IPS DF 6.9 (cell line): ENCODE data around the gene ABLIM1.

Source experiments
- DNase-seq: peaks from one replicate; pipeline ENCODE4 v3.0.0-alpha.2; 2013; ENCODE audit warnings: low read depth, low spot score
- H3K27ac ChIP-seq: one replicate; pipeline ENCODE4 v1.5.1; 2013; ENCODE audit warnings: low read length, control low read depth
- H3K27me3 ChIP-seq: 2 replicates; pipeline ENCODE4 v1.6.1; 2013; ENCODE audit warnings: mild to moderate bottlenecking, low read length; ENCODE audit not compliant: control insufficient read depth, insufficient read depth
- H3K36me3 ChIP-seq: 2 replicates; pipeline ENCODE4 v1.6.1; 2013; ENCODE audit warnings: low read length; ENCODE audit not compliant: control insufficient read depth, insufficient read depth
- H3K4me1 ChIP-seq: 2 replicates; pipeline ENCODE4 v1.6.1; 2013; ENCODE audit warnings: low read length; ENCODE audit not compliant: control insufficient read depth, insufficient read depth
- H3K4me3 ChIP-seq: 2 replicates; pipeline ENCODE4 v1.5.1; 2013; ENCODE audit warnings: mild to moderate bottlenecking, low read length
- H3K9me3 ChIP-seq: 2 replicates; pipeline ENCODE4 v1.6.1; 2013; ENCODE audit warnings: low read length, inconsistent platforms; ENCODE audit not compliant: control insufficient read depth, insufficient read depth
- WGBS: extraction: QIAGEN DNeasy Blood & Tissue Kit; methylation state at CpG from one replicate; pipeline ENCODE4 v1.1.7; 2013; ENCODE audit warnings: mixed read lengths, missing lambda C conversion rate; ENCODE audit not compliant: insufficient read length, insufficient coverage; 5-methylcytosine and 5-hydroxymethylcytosine counted together

Gene ABLIM1

DNA sequence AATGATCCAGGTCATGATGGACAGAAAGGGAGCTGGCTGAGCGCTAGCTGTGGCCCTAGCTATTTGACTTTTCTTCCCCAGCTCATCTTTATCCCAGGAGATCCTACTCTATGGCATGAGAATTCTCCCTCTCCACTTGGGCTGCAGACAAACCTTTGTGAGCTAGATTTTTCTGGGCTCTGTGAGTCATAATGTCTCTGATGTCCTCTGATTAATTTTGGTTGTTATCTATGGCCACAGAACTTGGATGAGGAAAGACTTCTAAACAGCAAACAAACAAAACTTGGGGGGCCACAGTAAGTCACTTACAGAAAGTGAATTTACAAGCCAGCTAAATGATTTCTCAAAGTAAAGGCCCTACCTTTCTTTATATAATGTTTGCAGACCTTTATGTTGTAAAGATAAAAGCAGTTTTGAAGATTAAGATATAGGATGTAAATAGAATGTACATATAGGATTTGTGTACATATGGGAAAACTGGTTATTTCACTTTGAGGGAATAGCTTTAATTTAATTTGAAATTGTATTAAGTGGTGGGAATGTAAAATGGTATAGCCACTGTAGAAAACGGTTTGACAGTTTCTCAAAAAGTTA, 10.4 kb downstream of the ABLIM1 start:
- DNase-seq, result no peak
- 100% methylated on average over 1 of the region's 2 CpGs for WGBS
- H3K27me3 ChIP-seq, result no peaks in the 10 kb centered on the region
- H3K4me1 ChIP-seq, result no peaks in the 10 kb centered on the region
- no peak overlapping the region for H3K4me3 ChIP-seq
- H3K27ac ChIP-seq, result no peak overlapping the region
- no peaks in the 10 kb centered on the region for H3K36me3 ChIP-seq
- H3K9me3 ChIP-seq, result no peaks in the 10 kb centered on the region

DNA sequence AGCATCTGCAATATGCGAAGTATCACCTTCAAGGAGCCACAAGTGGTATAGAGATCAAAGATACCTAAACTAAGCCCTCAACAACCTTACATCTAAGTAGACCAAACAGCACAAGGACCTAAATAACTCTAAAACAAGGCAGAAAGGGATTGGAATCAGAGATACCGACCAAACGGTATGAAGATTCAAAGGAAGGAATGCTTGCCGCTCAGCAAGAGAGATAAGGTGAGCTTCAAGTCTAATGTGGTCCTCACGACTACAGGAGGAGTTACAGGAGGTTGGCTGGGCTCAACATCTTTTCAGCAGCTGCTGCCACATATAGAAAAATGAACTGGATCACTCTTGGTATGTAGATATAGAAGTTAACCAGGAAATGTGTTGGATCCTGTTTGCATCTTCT, 11.6 kb downstream of the ABLIM1 start:
- DNase-seq, result no peak
- no peaks in the 10 kb centered on the region for H3K4me1 ChIP-seq
- no peaks in the 10 kb centered on the region for H3K36me3 ChIP-seq
- no peak overlapping the region for H3K27ac ChIP-seq
- no peaks in the 10 kb centered on the region for H3K9me3 ChIP-seq
- no CpG with 5 or more reads among the region's 5 CpGs for WGBS
- H3K27me3 ChIP-seq, result no peaks in the 10 kb centered on the region
- H3K4me3 ChIP-seq, result no peak overlapping the region

DNA sequence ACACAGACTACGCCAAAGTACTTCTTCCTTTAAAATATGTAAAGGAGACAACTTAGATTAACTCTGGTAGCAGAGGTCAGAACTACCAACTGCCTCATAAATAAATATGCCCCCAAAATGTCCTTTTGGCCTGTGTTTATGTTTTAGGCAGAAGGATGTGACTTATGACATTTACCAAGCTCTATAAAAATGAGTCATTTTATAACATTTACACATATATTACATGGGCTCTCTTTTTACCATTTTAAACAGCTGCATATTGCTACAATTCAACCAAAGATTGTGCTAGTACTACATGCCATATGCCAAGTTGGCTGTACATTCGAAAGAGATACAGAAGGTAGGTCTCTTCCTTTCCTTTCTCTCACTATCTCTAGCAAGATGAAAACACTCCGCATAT, 12.4 kb downstream of the ABLIM1 start:
- Histone ChIP-seq H3K4me1 (no peaks in the 10 kb centered on the region), H3K36me3 (no peaks in the 10 kb centered on the region), H3K27ac (no peak overlapping the region), H3K4me3 (no peak overlapping the region), H3K9me3 (no peaks in the 10 kb centered on the region), H3K27me3 (no peaks in the 10 kb centered on the region)
- no peak for DNase-seq
- WGBS, result no CpG with 5 or more reads among the region's 3 CpGs

DNA sequence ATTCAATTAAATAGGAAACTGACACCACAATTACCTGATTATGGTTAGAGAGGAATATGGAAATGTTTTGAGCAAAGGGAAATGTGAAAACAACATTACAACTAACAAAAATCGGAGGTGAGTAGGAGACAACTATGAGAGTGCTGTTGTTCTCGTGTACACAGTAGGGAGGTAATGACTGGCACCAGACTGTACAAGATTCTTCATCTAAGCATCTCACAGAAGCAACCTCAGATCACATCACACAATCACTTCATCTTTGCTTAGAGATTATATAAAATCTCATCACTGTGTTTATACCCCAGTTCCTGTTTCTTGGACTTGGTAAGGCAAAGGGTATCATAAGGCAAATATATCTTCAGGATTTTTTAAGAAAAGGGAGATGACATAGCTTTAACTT, 14.9 kb downstream of the ABLIM1 start:
- Histone ChIP-seq H3K9me3 (no peaks in the 10 kb centered on the region), H3K4me1 (no peaks in the 10 kb centered on the region), H3K27ac (no peak overlapping the region), H3K36me3 (no peaks in the 10 kb centered on the region), H3K4me3 (no peak overlapping the region), H3K27me3 (no peaks in the 10 kb centered on the region)
- no CpG with 5 or more reads among the region's 2 CpGs for WGBS
- DNase-seq, result no peak

DNA sequence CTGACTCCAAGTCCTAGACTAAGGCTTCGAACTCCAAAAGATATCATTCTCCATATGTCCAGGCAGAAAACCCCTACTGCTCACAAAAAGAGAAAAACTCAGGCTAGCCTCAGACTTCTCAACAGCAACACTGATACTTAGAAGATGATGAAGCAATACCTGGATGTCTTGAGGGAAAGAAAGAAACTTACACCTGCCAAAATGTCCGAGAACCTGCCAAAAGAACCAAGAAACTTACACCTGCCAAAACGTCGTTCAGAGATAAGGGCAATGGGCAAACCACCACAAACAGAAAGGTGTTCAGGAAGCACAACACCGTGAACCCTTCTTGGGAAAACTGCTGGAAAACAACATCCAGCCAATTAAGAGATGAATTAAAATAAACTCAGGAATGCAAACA, 15.3 kb downstream of the ABLIM1 start:
- no peak for DNase-seq

DNA sequence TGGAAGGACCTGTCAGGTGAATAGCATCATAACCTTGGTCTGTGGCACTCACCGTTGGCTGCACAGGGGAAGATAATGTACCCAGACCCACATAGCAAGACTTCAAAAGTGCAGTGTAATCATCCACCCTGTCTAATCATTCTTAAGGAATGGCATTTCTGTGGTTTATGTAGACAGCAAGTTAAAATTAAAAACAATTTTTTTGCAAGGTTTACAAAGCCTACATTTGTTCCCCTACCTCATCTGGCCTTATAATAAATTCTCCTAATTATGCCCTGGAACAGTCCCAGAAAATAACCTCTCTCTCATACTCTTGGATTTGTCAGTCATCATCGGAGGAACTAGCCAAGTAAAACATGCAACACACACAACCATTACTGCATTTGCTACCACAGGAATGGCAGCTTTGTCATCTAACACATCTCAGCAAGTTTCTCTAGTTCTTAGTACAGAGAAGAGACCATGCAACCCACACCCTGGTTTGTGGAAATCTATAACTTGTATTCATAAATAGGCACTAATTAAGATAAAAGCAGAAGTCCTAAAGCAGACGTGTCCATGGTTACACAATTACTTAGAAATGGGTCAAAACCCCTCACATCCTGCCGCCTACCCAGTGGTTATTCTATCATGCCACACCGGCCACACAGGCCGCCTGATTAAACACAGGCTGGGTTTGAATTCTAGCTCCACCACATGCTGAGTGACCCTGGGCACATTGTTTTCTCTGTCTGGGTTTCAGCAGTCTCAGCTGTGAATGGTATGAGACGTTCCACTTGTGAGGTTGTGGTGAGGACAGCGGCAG, 19.1 kb downstream of the ABLIM1 start:
- DNase-seq, result no peak
- Histone ChIP-seq H3K27me3 (no peaks in the 10 kb centered on the region), H3K4me1 (no peaks in the 10 kb centered on the region), H3K9me3 (no peaks in the 10 kb centered on the region; the same call in 1 of the 2 replicates), H3K27ac (no peak overlapping the region), H3K4me3 (no peak overlapping the region), H3K36me3 (no peaks in the 10 kb centered on the region)
- no CpG with 5 or more reads among the region's 8 CpGs for WGBS

More for the DNA sequence above, 15.3 kb downstream of the ABLIM1 start:
- WGBS, result no CpG with 5 or more reads among the region's 5 CpGs
- Histone ChIP-seq H3K27me3 (no peaks in the 10 kb centered on the region), H3K4me3 (no peak overlapping the region), H3K4me1 (no peaks in the 10 kb centered on the region), H3K27ac (no peak overlapping the region), H3K36me3 (no peaks in the 10 kb centered on the region), H3K9me3 (no peaks in the 10 kb centered on the region)

DNA sequence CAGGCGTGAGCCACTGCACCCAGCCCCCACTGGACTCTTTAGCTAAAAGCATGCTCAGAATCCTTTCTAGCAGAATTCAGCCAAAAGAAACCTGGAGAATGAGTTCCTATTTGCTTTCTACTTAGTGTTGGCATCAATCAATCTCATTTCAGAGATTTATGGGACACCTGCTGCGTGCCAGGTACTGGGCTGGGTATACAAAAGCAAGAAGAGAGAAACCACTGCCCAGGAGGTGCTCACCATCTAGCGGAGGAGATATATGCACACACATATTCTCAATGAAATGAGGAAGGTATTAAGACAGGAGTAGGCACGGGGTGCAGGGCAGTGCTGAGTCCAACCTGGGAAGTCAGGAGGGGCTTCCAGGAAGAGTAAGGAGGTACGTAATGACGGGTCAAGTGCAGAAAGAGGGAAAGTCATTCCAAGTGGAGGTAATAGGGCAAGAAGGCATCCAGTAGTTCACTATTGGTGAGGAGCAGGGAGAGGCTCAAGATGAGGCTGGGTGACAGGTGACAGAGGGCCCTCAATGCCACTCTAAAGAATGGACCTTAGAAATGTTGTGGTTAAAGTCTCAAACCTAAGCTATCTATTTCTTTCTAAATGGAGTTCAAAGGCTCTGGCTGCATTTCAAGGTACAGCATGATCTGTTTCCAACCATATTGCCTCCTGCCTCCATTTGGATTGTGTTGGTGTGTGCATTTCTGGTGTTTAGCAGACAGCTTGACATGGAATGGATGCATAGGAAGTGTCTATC, 22.1 kb downstream of the ABLIM1 start:
- no CpG with 5 or more reads among the region's 6 CpGs for WGBS
- Histone ChIP-seq H3K4me3 (no peak overlapping the region), H3K9me3 (no peaks in the 10 kb centered on the region; the same call in 1 of the 2 replicates), H3K27ac (no peak overlapping the region), H3K27me3 (no peaks in the 10 kb centered on the region; the same call in 1 of the 2 replicates), H3K36me3 (no peaks in the 10 kb centered on the region), H3K4me1 (no peaks in the 10 kb centered on the region)
- DNase-seq, result no peak

DNA sequence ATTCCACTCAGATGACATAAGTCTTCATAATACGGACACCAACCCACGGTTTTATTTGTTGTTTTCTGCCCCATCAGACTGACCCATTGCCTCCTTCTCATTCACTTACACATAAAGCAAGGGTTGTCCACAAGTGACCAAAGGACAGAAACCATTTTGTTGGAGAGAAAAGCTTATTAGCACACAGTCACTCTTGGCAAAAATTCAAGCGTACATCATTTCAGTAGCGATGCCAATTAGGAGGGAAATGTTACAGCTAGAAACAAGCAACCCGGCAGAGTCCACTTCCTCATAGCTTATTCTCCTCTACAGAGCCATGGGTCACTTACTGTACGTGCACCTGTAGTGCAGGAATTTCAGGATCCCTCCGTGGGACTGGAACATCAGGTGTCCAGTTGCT, 23.0 kb downstream of the ABLIM1 start:
- no CpG with 5 or more reads among the region's 7 CpGs for WGBS
- Histone ChIP-seq H3K36me3 (no peaks in the 10 kb centered on the region), H3K9me3 (no peaks in the 10 kb centered on the region; the same call in 1 of the 2 replicates), H3K27ac (no peak overlapping the region), H3K4me1 (no peaks in the 10 kb centered on the region), H3K4me3 (no peak overlapping the region), H3K27me3 (no peaks in the 10 kb centered on the region; the same call in 1 of the 2 replicates)
- no peak for DNase-seq

DNA sequence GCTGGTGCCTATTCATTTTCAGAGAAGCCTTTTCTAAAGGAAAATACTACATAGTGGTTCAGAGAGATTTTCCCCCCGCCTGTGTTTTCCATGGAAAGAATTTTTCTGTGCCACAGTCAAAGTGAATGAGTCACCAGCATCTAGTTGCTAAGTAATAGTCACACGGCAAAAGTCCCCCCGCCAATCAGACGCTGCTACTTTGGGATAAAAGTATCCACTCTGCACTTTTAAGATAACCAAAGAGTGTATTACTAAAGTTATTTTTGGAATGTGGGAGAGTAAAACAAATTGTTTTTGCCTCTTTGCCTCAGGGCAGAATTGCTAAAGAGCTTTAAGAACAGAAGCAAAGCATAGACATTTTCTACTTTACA, 23.5 kb downstream of the ABLIM1 start:
- Histone ChIP-seq H3K27me3 (no peaks in the 10 kb centered on the region; the same call in 1 of the 2 replicates), H3K4me3 (no peak overlapping the region), H3K27ac (no peak overlapping the region), H3K36me3 (no peaks in the 10 kb centered on the region), H3K9me3 (no peaks in the 10 kb centered on the region; the same call in 1 of the 2 replicates), H3K4me1 (no peaks in the 10 kb centered on the region)
- DNase-seq, result no peak
- WGBS, result no CpG with 5 or more reads among the region's 4 CpGs

DNA sequence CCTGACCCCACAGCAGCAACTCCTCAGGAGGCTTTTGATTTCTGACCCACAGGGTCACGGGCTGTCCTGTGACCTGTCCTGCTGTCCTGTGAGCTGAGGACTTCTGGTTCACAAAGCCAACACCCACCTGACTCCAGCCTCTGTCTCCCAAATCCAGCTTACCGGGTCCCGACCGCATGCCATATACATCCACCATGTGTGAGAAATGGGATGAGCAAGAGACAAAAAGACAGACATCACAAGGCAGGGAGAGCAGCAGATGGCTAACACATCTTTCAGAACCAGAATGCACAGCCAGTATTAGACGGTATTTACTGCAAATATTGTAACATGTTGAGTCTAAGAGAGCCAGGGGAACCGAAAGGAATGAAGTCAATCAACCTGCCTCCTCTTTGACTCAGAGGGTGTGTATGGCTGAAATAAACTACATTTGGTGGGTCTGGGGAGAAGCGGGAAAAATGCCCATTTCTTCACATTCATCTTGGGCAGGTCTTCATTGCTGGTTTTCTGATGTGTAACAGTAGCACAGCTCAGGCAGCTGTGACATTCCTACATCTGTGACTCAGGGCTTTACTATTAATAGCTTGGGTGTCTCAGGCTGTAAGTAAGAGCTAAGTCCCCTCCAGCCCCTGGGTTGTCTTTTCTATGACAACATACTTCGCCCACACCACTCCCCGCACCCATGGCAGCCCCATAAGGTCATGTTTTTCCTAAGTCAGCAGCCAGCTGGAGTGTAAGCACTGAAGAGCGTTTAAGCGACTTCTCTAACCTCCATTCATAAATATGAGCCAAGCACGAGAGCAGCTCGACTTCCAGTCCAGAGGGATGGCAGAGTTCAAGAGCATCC, 25.0 kb downstream of the ABLIM1 start:
- no peaks in the 10 kb centered on the region for H3K36me3 ChIP-seq
- no peak for DNase-seq
- H3K27me3 ChIP-seq, result no peaks in the 10 kb centered on the region; the same call in 1 of the 2 replicates
- H3K4me1 ChIP-seq, result no peaks in the 10 kb centered on the region
- H3K27ac ChIP-seq, result no peak overlapping the region
- no CpG with 5 or more reads among the region's 13 CpGs for WGBS
- no peak overlapping the region for H3K4me3 ChIP-seq
- no peaks in the 10 kb centered on the region; the same call in 1 of the 2 replicates for H3K9me3 ChIP-seq
